Measurements from ENCODE around the gene GPR85.
"Not testable (repeated sequence)": the region's sequence is repeated elsewhere in the genome, so short reads cannot be mapped to it uniquely, and the experiment has no call there.

The GPR85 gene

GRCh38 chr7:113086431-113086888 is at the start of gene GPR85:
TSS of gene GPR85 (minus strand) at chr7:113086827. CDS start at chr7:113084721, 2,106 bp downstream.
- FAIRE-seq (no peak), DNase-seq (ENCODE audit: low spot score) (peak; percentile 8)

GRCh38 chr7:113134025-113134424 is 47.4 kb upstream of the GPR85 start:
- DNase-seq (ENCODE audit: low spot score): no peak
- FAIRE-seq: no peak

GRCh38 chr7:113131367-113131766 is 44.7 kb upstream of the GPR85 start:
- DNase-seq (ENCODE audit: low spot score): no peak
- FAIRE-seq: no peak

- no peak for DNase-seq (ENCODE audit: low spot score)
Measured at GRCh38 chr7:113128031-113128430, 41.4 kb upstream of the GPR85 start.

GRCh38 chr7:113125728-113126127 is 39.1 kb upstream of the GPR85 start:
- no peak for DNase-seq (ENCODE audit: low spot score)
- FAIRE-seq: no peak

More at GRCh38 chr7:113128031-113128430, 41.4 kb upstream of the GPR85 start:
- FAIRE-seq: no peak

- DNase-seq (ENCODE audit: low spot score): no peak
- no peak for FAIRE-seq
Measured at GRCh38 chr7:113122744-113123143, 36.1 kb upstream of the GPR85 start.

GRCh38 chr7:113120647-113121046 is 34.0 kb upstream of the GPR85 start:
- no peak for FAIRE-seq
- no peak for DNase-seq (ENCODE audit: low spot score)

GRCh38 chr7:113119429-113119828 is 32.8 kb upstream of the GPR85 start:
- DNase-seq (ENCODE audit: low spot score) (no peak), FAIRE-seq (no peak)

GRCh38 chr7:113118074-113118959 is 31.7 kb upstream of the GPR85 start, which contains the start of gene SMIM30:
TSS of gene SMIM30 (minus strand) at chr7:113118554. CDS start at chr7:113117578, 976 bp downstream.
- DNase-seq (ENCODE audit: low spot score) (peak; percentile 89), FAIRE-seq (no peak)

- not testable (repeated sequence) for FAIRE-seq; DNase-seq (ENCODE audit: low spot score)
Measured at GRCh38 chr7:113117374-113117774, 30.7 kb upstream of the GPR85 start.

- DNase-seq (ENCODE audit: low spot score) (no peak), FAIRE-seq (no peak)
Measured at GRCh38 chr7:113113912-113114311, 27.3 kb upstream of the GPR85 start.

GRCh38 chr7:113109718-113110117 is 23.1 kb upstream of the GPR85 start:
- no peak for DNase-seq (ENCODE audit: low spot score)
- no peak for FAIRE-seq

- DNase-seq (ENCODE audit: low spot score) (peak; percentile 8), FAIRE-seq (no peak)
Measured at GRCh38 chr7:113100121-113100603, 13.5 kb upstream of the GPR85 start.

GRCh38 chr7:113099284-113099919 is 12.8 kb upstream of the GPR85 start:
- DNase-seq (ENCODE audit: low spot score) (no peak), FAIRE-seq (no peak)

GRCh38 chr7:113094517-113095249 is 8.1 kb upstream of the GPR85 start:
- FAIRE-seq (no peak), DNase-seq (ENCODE audit: low spot score) (no peak)

- FAIRE-seq (no peak), DNase-seq (ENCODE audit: low spot score) (no peak)
Measured at GRCh38 chr7:113093561-113093960, 6.9 kb upstream of the GPR85 start.

GRCh38 chr7:113092762-113093161 is 6.1 kb upstream of the GPR85 start:
- DNase-seq (ENCODE audit: low spot score): no peak
- no peak for FAIRE-seq

- FAIRE-seq (no peak), DNase-seq (ENCODE audit: low spot score) (peak; percentile 44)
Measured at GRCh38 chr7:113087071-113087998, 708 bp upstream of the GPR85 start.

GRCh38 chr7:113085781-113086390 is 741 bp downstream of the GPR85 start:
- no peak for DNase-seq (ENCODE audit: low spot score)
- no peak for FAIRE-seq

Measured in urothelium cell line (cell line).